CD4-positive, CD25-positive, alpha-beta regulatory T cell (primary cell): Measurements from ENCODE around the gene DBR1. TPM values are rescaled to one million over a fixed set of nuclear protein-coding genes. Genes with fewer than 3 reads are reported as not detected.

ENCODE experiments used
- ATAC-seq, 2 donors: fragments of 150-1000 bp; cut with Tn5 transposase; one replicate each; pipeline ENCODE4 v1.10.0; 2021; ENCODE audit warnings: low read depth in 2 of 2, moderate number of reproducible peaks in 2 of 2, moderate library complexity in 1 of 2
- DNase-seq, 3 donors: peaks; one replicate each; pipeline versions ENCODE4 v3.0.0 to v3.0.0-alpha.2; 2012 to 2022; ENCODE audit warnings: mixed read lengths in 1 of 3
- H3K27ac ChIP-seq: one replicate; pipeline ENCODE4 v1.7.0; 2013; ENCODE audit warnings: mild to moderate bottlenecking, low read length; ENCODE audit not compliant: insufficient read depth, poor library complexity, severe bottlenecking
- H3K27me3 ChIP-seq: one replicate; pipeline ENCODE4 v1.7.0; 2013; ENCODE audit warnings: low read length; ENCODE audit not compliant: control insufficient read depth, insufficient read depth
- H3K36me3 ChIP-seq: one replicate; pipeline ENCODE4 v1.7.0; 2013; ENCODE audit warnings: mild to moderate bottlenecking, low read length, moderate library complexity; ENCODE audit not compliant: control insufficient read depth, insufficient read depth
- H3K4me1 ChIP-seq: 2 replicates; pipeline ENCODE4 v1.7.0; 2013; ENCODE audit warnings: mild to moderate bottlenecking, low read length; ENCODE audit not compliant: insufficient read depth, control insufficient read depth, poor library complexity, severe bottlenecking
- H3K4me3 ChIP-seq: one replicate; pipeline ENCODE4 v1.7.0; 2013; ENCODE audit warnings: low read depth, mild to moderate bottlenecking, low read length, moderate library complexity
- H3K9me3 ChIP-seq, 2 experiments: 1 replicate in 1 of 2; 2 replicates in 1 of 2; pipeline ENCODE4 v1.7.0; 2013; ENCODE audit warnings: low read length in 2 of 2, mild to moderate bottlenecking in 1 of 2, moderate library complexity in 1 of 2; ENCODE audit not compliant: control insufficient read depth in 2 of 2
- H3K27ac Mint-ChIP-seq, 3 donors: one replicate each; pipeline ENCODE4 v1.8.0; 2020 to 2022; ENCODE audit warnings: mild to moderate bottlenecking in 3 of 3, mixed read lengths in 3 of 3, moderate library complexity in 2 of 3
- H3K27me3 Mint-ChIP-seq: one replicate; pipeline ENCODE4 v1.8.0; 2022; ENCODE audit warnings: mild to moderate bottlenecking, mixed read lengths
- H3K36me3 Mint-ChIP-seq: one replicate; pipeline ENCODE4 v1.8.0; 2020; ENCODE audit warnings: mixed read lengths
- H3K4me1 Mint-ChIP-seq, 4 donors: one replicate each; pipeline ENCODE4 v1.8.0; 2020 to 2022; ENCODE audit warnings: mixed read lengths in 4 of 4, mild to moderate bottlenecking in 1 of 4
- H3K4me3 Mint-ChIP-seq, 4 donors: one replicate each; pipeline ENCODE4 v1.8.0; 2020 to 2022; ENCODE audit warnings: mild to moderate bottlenecking in 4 of 4, mixed read lengths in 4 of 4, moderate library complexity in 3 of 4
- H3K9me3 Mint-ChIP-seq, 7 donors: one replicate each; pipeline ENCODE4 v1.8.0; 2020 to 2022; ENCODE audit warnings: mixed read lengths in 7 of 7, mild to moderate bottlenecking in 3 of 7, moderate library complexity in 2 of 7
- polyA plus RNA-seq, 4 donors: library from polyadenylated mRNA; unstranded; fragments of 300-500 nt; fragmentation: Illumina TruSeq; gene quantifications; one replicate each; pipeline ENCODE4 v1.2.3, GENCODE V29; 2021
- total RNA-seq: library from RNA; stranded (reverse); gene quantifications from one replicate; pipeline ENCODE4 v1.2.3, GENCODE V29; 2022

DBR1 gene
- total and polyA plus RNA-seq, 5 donors from 2014 or later, result 14.6 to 27.2 (median 19.6) TPM

DNA sequence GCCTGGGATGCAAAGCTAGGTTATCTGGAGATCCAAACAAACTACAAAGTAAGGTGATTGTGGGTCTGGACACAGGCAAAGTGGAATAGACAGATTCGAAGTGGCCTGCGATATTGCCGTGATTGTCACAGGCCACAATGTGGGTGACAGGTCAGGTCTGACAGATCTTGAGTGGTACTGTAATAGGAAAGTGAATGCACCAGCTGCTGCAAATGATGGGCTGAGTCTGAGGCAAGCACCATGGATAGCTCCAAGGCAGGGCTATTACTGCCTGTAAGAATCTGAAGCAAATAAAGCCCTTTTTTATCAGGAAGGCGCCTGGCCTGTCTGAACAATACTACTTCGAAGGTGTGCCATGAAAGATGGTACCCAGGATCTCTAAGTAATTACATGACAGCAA lies 22.3 kb upstream of the DBR1 start:
- Mint-ChIP-seq H3K36me3 (peaks cover 16% of the 10 kb centered on the region), H3K4me3 (no peak overlapping the region), H3K9me3 (no peaks in the 10 kb centered on the region), H3K27me3 (no peaks in the 10 kb centered on the region), H3K4me1 (peaks cover 12 to 53% (median 34%) of the 10 kb centered on the region in 4 donors), H3K27ac (no peak overlapping the region)
- Histone ChIP-seq H3K27me3 (no peaks in the 10 kb centered on the region), H3K4me3 (no peak overlapping the region), H3K27ac (no peak overlapping the region), H3K9me3 (no peaks in the 10 kb centered on the region), H3K4me1 (no peaks in the 10 kb centered on the region), H3K36me3 (peaks cover 4% of the 10 kb centered on the region)
- DNase-seq (peak in 1 of 3 donors; percentile 10), ATAC-seq (no peak)

- peaks cover 22% of the 10 kb centered on the region for H3K36me3 Mint-ChIP-seq
- peaks cover 19 to 56% (median 40%) of the 10 kb centered on the region in 4 donors for H3K4me1 Mint-ChIP-seq
- ATAC-seq, result no peak
- H3K27me3 Mint-ChIP-seq, result no peaks in the 10 kb centered on the region
- H3K27ac Mint-ChIP-seq, result peak overlapping the region in 1 of 3 donors; percentile 3
- H3K4me3 Mint-ChIP-seq, result no peak overlapping the region
- H3K4me1 ChIP-seq, result no peaks in the 10 kb centered on the region
- H3K36me3 ChIP-seq, result peaks cover 8% of the 10 kb centered on the region
- DNase-seq, result no peak
- no peak overlapping the region for H3K4me3 ChIP-seq
- H3K9me3 ChIP-seq, result no peaks in the 10 kb centered on the region
- no peak overlapping the region for H3K27ac ChIP-seq
- H3K9me3 Mint-ChIP-seq, result no peaks in the 10 kb centered on the region
- no peaks in the 10 kb centered on the region for H3K27me3 ChIP-seq
Observed at GRCh38 chr3:138196023-138196422, 21.3 kb upstream of the DBR1 start.

DNA sequence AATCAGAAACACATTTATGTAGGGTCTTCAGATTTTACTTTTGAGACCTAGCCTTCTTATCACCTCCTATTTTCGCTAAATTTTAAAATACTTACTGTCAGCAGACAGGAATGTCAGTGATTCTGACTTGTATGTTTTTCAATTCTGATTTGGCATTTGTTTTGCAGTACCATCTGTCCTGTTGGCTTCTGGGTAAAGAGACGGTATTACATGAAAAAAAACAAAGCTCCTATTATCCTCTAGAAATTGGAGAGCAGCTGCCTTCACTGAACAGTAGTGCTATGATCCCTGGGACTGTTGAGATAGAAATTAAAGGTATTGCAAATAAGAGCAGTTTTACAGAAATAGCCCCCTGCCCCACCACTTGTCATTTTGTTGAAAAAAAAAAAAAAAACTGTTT lies 20.8 kb upstream of the DBR1 start:
- Mint-ChIP-seq H3K36me3 (peaks cover 25% of the 10 kb centered on the region), H3K4me3 (no peak overlapping the region), H3K27ac (no peak overlapping the region), H3K4me1 (peaks cover 24 to 61% (median 45%) of the 10 kb centered on the region in 4 donors), H3K27me3 (no peaks in the 10 kb centered on the region), H3K9me3 (no peaks in the 10 kb centered on the region)
- Histone ChIP-seq H3K27ac (no peak overlapping the region), H3K4me3 (no peak overlapping the region), H3K9me3 (no peaks in the 10 kb centered on the region), H3K36me3 (peaks cover 8% of the 10 kb centered on the region), H3K4me1 (no peaks in the 10 kb centered on the region), H3K27me3 (no peaks in the 10 kb centered on the region)
- no peak for DNase-seq
- ATAC-seq, result no peak

DNA sequence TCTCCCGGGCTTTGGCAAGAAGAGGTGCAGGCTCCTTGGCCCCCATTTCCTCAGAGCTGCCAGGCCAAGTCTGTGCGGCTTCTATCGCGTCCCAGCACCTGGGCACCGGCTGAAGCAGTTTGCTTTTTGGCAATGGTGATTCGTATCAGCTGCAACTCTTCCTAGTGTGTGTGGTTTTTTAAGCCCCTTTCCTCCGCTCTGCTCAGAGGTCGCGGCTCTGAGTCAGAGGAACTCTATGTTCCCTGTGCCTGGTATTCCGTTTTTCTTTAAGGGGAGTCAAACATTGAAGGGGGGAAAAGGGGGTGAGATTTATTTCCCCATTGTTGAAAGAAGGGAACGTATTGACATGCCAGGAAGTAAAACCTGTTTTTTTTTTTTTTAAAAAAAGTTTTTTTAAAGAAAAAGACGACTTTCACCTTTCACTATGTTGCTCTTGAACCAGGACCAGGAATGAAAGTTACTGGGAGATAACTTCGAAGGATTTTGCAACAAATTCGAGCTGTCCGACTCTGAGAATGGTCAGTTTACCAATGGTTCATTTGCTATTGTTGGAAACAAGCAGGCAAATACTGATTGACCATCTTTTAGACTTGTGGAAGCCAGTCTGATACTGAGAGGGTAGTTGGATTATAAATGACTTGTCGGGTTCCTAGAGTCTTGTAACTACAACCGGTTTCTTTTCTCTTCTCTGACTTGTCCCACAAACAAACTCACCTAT lies 13.5 kb upstream of the DBR1 start:
- H3K27ac Mint-ChIP-seq, result peak overlapping the region; percentile 87 to 97 (median 95)
- Histone ChIP-seq H3K27me3 (no peaks in the 10 kb centered on the region), H3K9me3 (no peaks in the 10 kb centered on the region), H3K36me3 (peaks cover 4% of the 10 kb centered on the region), H3K27ac (peak overlapping the region; percentile 80), H3K4me1 (peaks cover 28% of the 10 kb centered on the region), H3K4me3 (peak overlapping the region; percentile 99)
- peak; percentile 5 to 15 for ATAC-seq
- peaks cover 23 to 57% (median 44%) of the 10 kb centered on the region in 4 donors for H3K4me1 Mint-ChIP-seq
- H3K9me3 Mint-ChIP-seq, result no peaks in the 10 kb centered on the region
- H3K27me3 Mint-ChIP-seq, result peaks cover 26% of the 10 kb centered on the region
- peak overlapping the region; percentile 90 to 98 (median 96) for H3K4me3 Mint-ChIP-seq
- H3K36me3 Mint-ChIP-seq, result peaks cover 13% of the 10 kb centered on the region
- DNase-seq, result peak in 2 of 3 donors; percentile 12 to 56

GRCh38 chr3:138187296-138188012 lies 12.7 kb upstream of the DBR1 start, which contains the start of gene ARMC8:
TSS of gene ARMC8 (plus strand) at chr3:138187301. CDS start at chr3:138187555, 254 bp downstream.
- H3K36me3 Mint-ChIP-seq, result peaks cover 13% of the 10 kb centered on the region
- H3K36me3 ChIP-seq, result peaks cover 4% of the 10 kb centered on the region
- H3K9me3 Mint-ChIP-seq, result no peaks in the 10 kb centered on the region
- peak within 1 kb of the TSS; percentile 90 to 98 (median 96) for H3K4me3 Mint-ChIP-seq
- ATAC-seq, result peak; percentile 46 to 61
- H3K9me3 ChIP-seq, result no peaks in the 10 kb centered on the region
- peak in 1 of 3 donors; percentile 54 for DNase-seq
- H3K4me1 Mint-ChIP-seq, result peaks cover 23 to 54% (median 42%) of the 10 kb centered on the region in 4 donors
- no peaks in the 10 kb centered on the region for H3K27me3 ChIP-seq
- peaks cover 28% of the 10 kb centered on the region for H3K4me1 ChIP-seq
- H3K27me3 Mint-ChIP-seq, result peaks cover 26% of the 10 kb centered on the region
- peak within 1 kb of the TSS; percentile 94 to 97 (median 95) for H3K27ac Mint-ChIP-seq
- H3K27ac ChIP-seq, result peak within 1 kb of the TSS; percentile 80
- peak within 1 kb of the TSS; percentile 99 for H3K4me3 ChIP-seq

- Mint-ChIP-seq H3K27ac (peak overlapping the region; percentile 94 to 97 (median 95)), H3K27me3 (peaks cover 28% of the 10 kb centered on the region), H3K4me3 (peak overlapping the region; percentile 90 to 98 (median 96)), H3K36me3 (peaks cover 13% of the 10 kb centered on the region), H3K9me3 (no peaks in the 10 kb centered on the region), H3K4me1 (peaks cover 22 to 52% (median 40%) of the 10 kb centered on the region in 4 donors)
- H3K4me1 ChIP-seq, result peaks cover 28% of the 10 kb centered on the region
- H3K4me3 ChIP-seq, result peak overlapping the region; percentile 99
- no peaks in the 10 kb centered on the region for H3K27me3 ChIP-seq
- H3K9me3 ChIP-seq, result no peaks in the 10 kb centered on the region
- DNase-seq, result peak; percentile 83 to 93 (median 89)
- ATAC-seq, result peak; percentile 91 to 92
- peaks cover 4% of the 10 kb centered on the region for H3K36me3 ChIP-seq
- peak overlapping the region; percentile 80 for H3K27ac ChIP-seq
Observed at GRCh38 chr3:138186803-138187295, 12.1 kb upstream of the DBR1 start.

DNA sequence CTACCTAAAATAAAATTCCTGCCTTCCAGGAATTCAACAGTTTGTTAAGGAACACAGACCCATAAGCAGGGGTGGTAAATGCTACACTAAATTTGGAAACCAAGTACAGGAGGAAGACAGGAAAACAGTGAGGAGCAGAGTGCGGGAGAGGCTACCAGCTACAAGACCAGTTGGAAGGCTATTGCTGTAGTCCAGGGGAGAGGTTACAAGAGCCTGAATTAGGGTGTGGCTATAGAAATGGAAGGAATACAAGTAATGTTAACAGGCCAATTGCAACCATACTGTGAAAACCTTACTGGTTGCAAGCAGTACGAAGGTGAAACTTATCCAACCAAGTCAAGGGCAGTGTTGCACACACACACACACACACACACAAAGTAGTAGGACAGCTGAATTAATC lies 11.5 kb upstream of the DBR1 start:
- ATAC-seq (no peak), DNase-seq (no peak)
- Mint-ChIP-seq H3K9me3 (no peaks in the 10 kb centered on the region), H3K27ac (peak overlapping the region; percentile 59 to 97 (median 95)), H3K27me3 (peaks cover 30% of the 10 kb centered on the region), H3K4me1 (peaks cover 16 to 46% (median 34%) of the 10 kb centered on the region in 4 donors), H3K36me3 (peaks cover 8% of the 10 kb centered on the region), H3K4me3 (peak overlapping the region; percentile 90 to 98 (median 96))
- no peaks in the 10 kb centered on the region for H3K27me3 ChIP-seq
- peaks cover 28% of the 10 kb centered on the region for H3K4me1 ChIP-seq
- no peak overlapping the region for H3K27ac ChIP-seq
- H3K4me3 ChIP-seq, result peak overlapping the region; percentile 99
- H3K36me3 ChIP-seq, result no peaks in the 10 kb centered on the region
- H3K9me3 ChIP-seq, result no peaks in the 10 kb centered on the region
